HUES48 (cell line): Measurements from ENCODE around the gene MAZ.
"Not testable (repeated sequence)": the region's sequence is repeated elsewhere in the genome, so short reads cannot be mapped to it uniquely, and the experiment has no call there.

Experiments used
- H3K27ac ChIP-seq: one replicate; pipeline ENCODE4 v1.7.0; 2013; ENCODE audit warnings: low read depth, low read length, inconsistent platforms
- H3K27me3 ChIP-seq: 2 replicates; pipeline ENCODE4 v1.6.1; 2013; ENCODE audit warnings: mild to moderate bottlenecking, low read length; ENCODE audit not compliant: control insufficient read depth, insufficient read depth
- H3K36me3 ChIP-seq: 2 replicates; pipeline ENCODE4 v1.6.1; 2013; ENCODE audit warnings: low read length; ENCODE audit not compliant: control insufficient read depth, insufficient read depth
- H3K4me1 ChIP-seq: 2 replicates; pipeline ENCODE4 v1.6.1; 2013; ENCODE audit warnings: mild to moderate bottlenecking, low read length; ENCODE audit not compliant: control insufficient read depth, insufficient read depth
- H3K4me3 ChIP-seq: 2 replicates; pipeline ENCODE4 v1.5.1; 2013; ENCODE audit warnings: mild to moderate bottlenecking, low read depth, low read length
- H3K9ac ChIP-seq: 2 replicates; pipeline ENCODE4 v1.6.1; 2013; ENCODE audit warnings: mild to moderate bottlenecking, low read depth, low read length, moderate library complexity
- H3K9me3 ChIP-seq: 2 replicates; pipeline ENCODE4 v1.6.1; 2013; ENCODE audit warnings: low read length; ENCODE audit not compliant: control insufficient read depth, insufficient read depth

MAZ gene

GRCh38 chr16:29833219-29833618 is 26.9 kb downstream of the MAZ start:
- not testable (repeated sequence) for H3K36me3 ChIP-seq, H3K4me1 ChIP-seq, H3K9ac ChIP-seq, H3K27me3 ChIP-seq, H3K27ac ChIP-seq, H3K9me3 ChIP-seq, H3K4me3 ChIP-seq

DNA sequence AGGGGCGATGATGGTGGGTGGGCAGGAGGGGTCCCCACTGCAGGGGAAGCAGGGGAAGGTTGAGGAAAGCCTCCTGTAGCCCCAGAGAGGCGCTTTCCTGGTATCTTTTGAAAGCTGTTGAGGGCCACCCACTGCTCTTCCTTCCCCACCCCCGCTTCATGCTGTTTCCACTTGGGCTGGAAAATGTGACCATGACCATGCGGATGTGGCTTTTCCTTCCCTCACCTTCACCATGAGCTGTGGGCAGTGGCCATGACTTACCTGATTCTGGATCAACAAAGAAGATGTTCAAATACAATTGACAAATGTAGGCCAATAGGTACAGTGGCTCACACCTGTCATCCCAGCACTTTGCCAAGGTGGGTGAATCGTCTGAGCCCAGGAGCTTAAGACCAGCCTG is 27.8 kb downstream of the MAZ start:
- Histone ChIP-seq H3K4me1 (no peaks in the 10 kb centered on the region), H3K9ac (no peak overlapping the region), H3K4me3 (no peak overlapping the region), H3K27me3 (no peaks in the 10 kb centered on the region), H3K36me3 (no peaks in the 10 kb centered on the region), H3K9me3 (no peaks in the 10 kb centered on the region), H3K27ac (no peak overlapping the region)

DNA sequence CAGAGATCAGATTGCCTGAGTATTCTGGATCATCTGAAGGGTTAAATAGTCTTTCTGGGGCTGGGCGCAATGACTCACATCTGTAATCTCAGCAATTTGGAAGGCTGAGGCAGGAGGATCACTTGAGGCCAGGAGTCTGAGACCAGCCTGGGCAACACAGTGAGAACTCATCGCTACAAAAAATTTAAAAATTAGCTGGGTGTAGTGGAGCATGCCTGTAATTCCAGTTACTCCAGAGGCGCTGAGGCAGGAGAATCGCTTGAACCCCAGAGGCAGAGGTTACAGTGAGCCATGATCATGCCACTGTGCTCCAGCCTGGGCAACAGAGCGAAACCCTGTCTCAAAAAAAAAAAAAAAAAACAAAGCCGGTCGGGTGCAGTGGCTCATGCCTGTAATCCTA is 29.6 kb downstream of the MAZ start:
- no peaks in the 10 kb centered on the region for H3K36me3 ChIP-seq
- no peak overlapping the region for H3K4me3 ChIP-seq
- no peaks in the 10 kb centered on the region for H3K4me1 ChIP-seq
- H3K9me3 ChIP-seq: no peaks in the 10 kb centered on the region
- no peaks in the 10 kb centered on the region for H3K27me3 ChIP-seq
- H3K9ac ChIP-seq: no peak overlapping the region
- no peak overlapping the region for H3K27ac ChIP-seq

GRCh38 chr16:29836623-29837022 is 30.3 kb downstream of the MAZ start:
- Histone ChIP-seq H3K9me3 (no peaks in the 10 kb centered on the region), H3K9ac (no peak overlapping the region), H3K27me3 (no peaks in the 10 kb centered on the region), H3K36me3 (no peaks in the 10 kb centered on the region), H3K27ac (no peak overlapping the region), H3K4me3 (no peak overlapping the region), H3K4me1 (no peaks in the 10 kb centered on the region)

DNA sequence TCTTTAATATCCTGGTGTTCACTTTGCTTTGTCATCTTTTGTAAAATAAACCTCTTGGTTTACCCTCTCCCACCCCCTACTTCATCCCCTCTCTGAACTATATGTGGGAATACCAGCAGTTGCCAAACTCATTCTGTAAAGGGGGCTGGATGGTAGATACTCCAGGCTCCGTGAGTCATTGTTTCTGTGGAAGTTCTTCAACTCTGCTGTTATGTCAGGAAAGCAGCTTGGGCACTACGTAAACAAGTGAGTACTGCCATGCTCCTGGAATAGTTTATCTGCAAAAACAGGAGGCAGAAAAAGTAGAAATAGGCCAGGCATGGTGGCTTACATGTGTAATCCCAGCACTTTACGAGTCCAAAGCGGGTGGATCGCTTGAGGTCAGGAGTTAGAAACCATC is 31.5 kb downstream of the MAZ start:
- no peaks in the 10 kb centered on the region for H3K4me1 ChIP-seq
- H3K27ac ChIP-seq: no peak overlapping the region
- H3K4me3 ChIP-seq: no peak overlapping the region
- H3K9ac ChIP-seq: no peak overlapping the region
- H3K27me3 ChIP-seq: no peaks in the 10 kb centered on the region
- no peaks in the 10 kb centered on the region for H3K9me3 ChIP-seq
- H3K36me3 ChIP-seq: no peaks in the 10 kb centered on the region

DNA sequence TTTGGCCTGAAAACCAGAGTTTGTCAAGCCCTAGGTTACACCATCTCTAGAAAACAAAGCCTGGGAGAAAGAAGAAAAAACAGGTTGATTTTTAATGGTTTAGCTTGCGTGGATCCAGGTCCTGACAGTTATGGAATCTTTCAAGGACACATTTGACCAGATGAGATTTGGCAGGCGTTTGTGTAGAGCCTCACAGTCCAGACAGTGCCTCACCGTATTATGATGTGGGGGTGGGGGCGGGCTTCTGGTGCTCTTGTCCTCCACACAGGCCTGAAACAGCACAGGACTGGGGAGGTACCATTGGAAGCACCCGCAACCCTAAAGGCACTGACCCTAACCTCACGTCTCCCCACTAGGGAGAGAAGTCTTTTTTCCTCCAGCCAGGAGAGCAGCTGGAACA is 33.5 kb downstream of the MAZ start:
- no peak overlapping the region for H3K9ac ChIP-seq
- no peak overlapping the region for H3K27ac ChIP-seq
- no peaks in the 10 kb centered on the region for H3K27me3 ChIP-seq
- no peaks in the 10 kb centered on the region for H3K36me3 ChIP-seq
- no peaks in the 10 kb centered on the region for H3K9me3 ChIP-seq
- no peak overlapping the region for H3K4me3 ChIP-seq
- H3K4me1 ChIP-seq: no peaks in the 10 kb centered on the region

DNA sequence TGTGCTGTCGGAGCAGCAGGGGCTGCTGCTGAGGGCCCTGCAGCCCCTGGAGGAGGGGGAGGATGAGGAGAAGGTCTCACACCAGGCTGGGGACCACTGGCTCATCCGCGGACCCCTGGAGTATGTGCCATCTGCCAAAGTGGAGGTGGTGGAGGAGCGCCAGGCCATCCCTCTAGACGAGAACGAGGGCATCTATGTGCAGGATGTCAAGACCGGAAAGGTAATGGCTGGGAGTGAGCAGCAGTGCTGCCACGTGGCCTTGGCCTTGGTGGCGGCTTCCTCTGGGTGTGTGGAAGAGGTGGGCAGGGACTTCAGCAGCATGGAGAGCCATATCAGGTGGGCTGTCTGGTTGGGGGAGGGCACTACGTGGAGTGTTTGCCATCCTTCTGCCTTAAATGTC is 33.9 kb downstream of the MAZ start:
- Histone ChIP-seq H3K27me3 (no peaks in the 10 kb centered on the region), H3K9ac (no peak overlapping the region), H3K4me1 (no peaks in the 10 kb centered on the region), H3K27ac (no peak overlapping the region), H3K36me3 (no peaks in the 10 kb centered on the region), H3K9me3 (no peaks in the 10 kb centered on the region), H3K4me3 (no peak overlapping the region)

DNA sequence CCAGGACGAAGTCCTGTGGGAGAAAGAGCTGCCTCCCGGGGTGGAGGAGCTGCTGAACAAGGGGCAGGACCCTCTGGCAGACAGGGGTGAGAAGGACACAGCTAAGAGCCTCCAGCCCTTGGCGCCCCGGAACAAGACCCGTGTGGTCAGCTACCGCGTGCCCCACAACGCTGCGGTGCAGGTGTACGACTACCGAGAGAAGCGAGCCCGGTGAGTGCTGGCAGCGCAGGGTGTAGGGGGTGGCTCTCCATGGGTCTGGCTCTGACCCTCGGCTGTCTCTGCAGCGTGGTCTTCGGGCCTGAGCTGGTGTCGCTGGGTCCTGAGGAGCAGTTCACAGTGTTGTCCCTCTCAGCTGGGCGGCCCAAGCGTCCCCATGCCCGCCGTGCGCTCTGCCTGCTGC is 35.3 kb downstream of the MAZ start:
- H3K27ac ChIP-seq: no peak overlapping the region
- no peaks in the 10 kb centered on the region for H3K9me3 ChIP-seq
- H3K4me3 ChIP-seq: no peak overlapping the region
- no peak overlapping the region for H3K9ac ChIP-seq
- H3K36me3 ChIP-seq: no peaks in the 10 kb centered on the region
- no peaks in the 10 kb centered on the region for H3K27me3 ChIP-seq
- H3K4me1 ChIP-seq: no peaks in the 10 kb centered on the region

DNA sequence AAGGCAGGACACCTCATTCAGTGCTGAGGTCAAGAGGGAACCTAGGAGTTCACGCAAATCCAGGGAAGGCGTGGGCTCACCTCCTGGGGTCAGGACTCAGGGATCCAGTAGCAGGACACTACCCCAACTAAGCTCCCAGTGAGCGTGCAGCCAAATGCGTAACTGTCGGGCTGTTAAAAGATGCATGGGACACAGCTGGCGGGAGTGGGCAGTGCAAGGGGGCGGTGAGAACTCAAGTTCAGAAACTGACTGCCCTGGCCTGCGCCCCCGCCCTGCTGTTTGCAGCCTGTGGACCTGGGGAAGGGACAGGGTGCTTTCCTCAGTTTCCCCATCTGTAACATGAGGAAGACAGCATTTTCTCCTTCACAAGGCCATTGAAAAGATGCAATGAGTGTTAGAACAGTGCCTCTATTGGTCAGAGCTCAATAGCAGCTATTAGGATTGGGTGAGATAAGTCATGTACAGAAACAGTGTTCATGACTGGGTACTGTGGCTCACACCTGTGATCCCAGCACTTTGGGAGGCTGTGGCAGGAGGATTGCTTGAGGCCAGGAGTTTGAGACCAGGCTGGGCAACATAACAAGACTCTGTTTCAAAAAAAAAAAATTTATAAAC is 36.5 kb downstream of the MAZ start:
- Histone ChIP-seq H3K4me3 (no peak overlapping the region), H3K9me3 (no peaks in the 10 kb centered on the region), H3K9ac (no peak overlapping the region), H3K27me3 (no peaks in the 10 kb centered on the region), H3K27ac (no peak overlapping the region), H3K4me1 (no peaks in the 10 kb centered on the region), H3K36me3 (no peaks in the 10 kb centered on the region)

DNA sequence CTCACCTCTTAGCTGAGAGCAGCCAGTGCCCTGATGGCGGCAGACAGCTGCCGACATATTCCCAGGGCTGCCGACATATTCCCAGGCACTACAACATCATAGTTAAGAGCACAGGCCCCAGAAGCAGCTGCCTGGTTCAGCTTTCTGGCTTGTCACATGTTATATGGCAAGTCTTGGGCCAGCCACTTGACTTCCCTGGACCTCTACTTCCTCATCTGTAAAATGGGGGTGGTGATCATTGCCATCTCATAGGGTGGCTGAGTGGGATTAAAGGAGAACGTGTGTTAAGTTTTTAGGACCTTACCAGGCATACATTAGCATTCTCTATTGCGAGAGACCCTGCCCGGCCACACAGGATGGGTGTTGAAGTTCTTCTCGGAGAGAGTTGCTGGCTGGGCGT is 37.6 kb downstream of the MAZ start:
- Histone ChIP-seq H3K4me3 (no peak overlapping the region), H3K9me3 (no peaks in the 10 kb centered on the region), H3K4me1 (no peaks in the 10 kb centered on the region), H3K27me3 (no peaks in the 10 kb centered on the region), H3K9ac (no peak overlapping the region), H3K27ac (no peak overlapping the region), H3K36me3 (no peaks in the 10 kb centered on the region)

- no peaks in the 10 kb centered on the region; the same call in 1 of the 2 replicates for H3K4me1 ChIP-seq
- H3K36me3 ChIP-seq: no peaks in the 10 kb centered on the region
- H3K9ac ChIP-seq: no peak overlapping the region
- H3K27me3 ChIP-seq: no peaks in the 10 kb centered on the region
- H3K27ac ChIP-seq: no peak overlapping the region
- H3K9me3 ChIP-seq: no peaks in the 10 kb centered on the region
- no peak overlapping the region for H3K4me3 ChIP-seq
Observed at GRCh38 chr16:29844575-29845331, 38.4 kb downstream of the MAZ start.
